Suprapubic skin (tissue), 3 donors: ENCODE measurements around the gene CD4.

Experiments
- POLR2AphosphoS5 ChIP-seq, 3 donors: sonication (generic); formaldehyde crosslinking; IDR thresholded peaks; one replicate each; pipeline ENCODE4 v1.6.1; 2017; ENCODE audit warnings: antibody characterized with exemption in 3 of 3
- TF ChIP-seq, protein P1 (sequence below), 2 donors: fragments of 200-600 bp in 1 of 2; fragments of 450-650 bp in 1 of 2; sonication (generic) in 1 of 2; IDR thresholded peaks; one replicate each; pipeline ENCODE4 v1.5.1; 2016 to 2019; ENCODE audit warnings: antibody characterized with exemption in 2 of 2, mild to moderate bottlenecking in 1 of 2, moderate library complexity in 1 of 2

DNA sequence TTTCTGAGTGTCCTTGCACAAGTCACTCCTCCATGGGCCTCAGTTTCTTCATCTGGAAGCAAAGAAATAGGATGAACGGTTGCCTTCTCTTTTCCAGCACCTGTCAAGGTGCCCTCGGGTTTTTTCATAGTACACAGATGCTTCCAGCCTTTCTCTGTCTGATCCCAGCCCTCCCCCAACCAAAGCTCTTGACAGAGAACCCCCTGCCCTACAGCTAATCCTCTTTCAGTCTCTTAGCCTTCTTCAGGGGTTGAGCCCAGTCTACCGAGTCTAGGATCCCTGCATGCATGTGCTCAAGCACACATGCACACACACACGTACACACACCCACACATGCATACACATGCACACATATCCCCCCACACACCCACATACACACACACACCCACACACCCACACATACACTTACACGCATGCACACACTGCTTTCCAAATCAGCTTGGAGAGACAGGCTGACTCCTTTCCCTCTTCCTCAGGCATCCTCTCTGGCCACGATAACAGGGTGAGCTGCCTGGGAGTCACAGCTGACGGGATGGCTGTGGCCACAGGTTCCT lies 57.1 kb downstream of the CD4 start:
- TF ChIP-seq, protein P1, sequence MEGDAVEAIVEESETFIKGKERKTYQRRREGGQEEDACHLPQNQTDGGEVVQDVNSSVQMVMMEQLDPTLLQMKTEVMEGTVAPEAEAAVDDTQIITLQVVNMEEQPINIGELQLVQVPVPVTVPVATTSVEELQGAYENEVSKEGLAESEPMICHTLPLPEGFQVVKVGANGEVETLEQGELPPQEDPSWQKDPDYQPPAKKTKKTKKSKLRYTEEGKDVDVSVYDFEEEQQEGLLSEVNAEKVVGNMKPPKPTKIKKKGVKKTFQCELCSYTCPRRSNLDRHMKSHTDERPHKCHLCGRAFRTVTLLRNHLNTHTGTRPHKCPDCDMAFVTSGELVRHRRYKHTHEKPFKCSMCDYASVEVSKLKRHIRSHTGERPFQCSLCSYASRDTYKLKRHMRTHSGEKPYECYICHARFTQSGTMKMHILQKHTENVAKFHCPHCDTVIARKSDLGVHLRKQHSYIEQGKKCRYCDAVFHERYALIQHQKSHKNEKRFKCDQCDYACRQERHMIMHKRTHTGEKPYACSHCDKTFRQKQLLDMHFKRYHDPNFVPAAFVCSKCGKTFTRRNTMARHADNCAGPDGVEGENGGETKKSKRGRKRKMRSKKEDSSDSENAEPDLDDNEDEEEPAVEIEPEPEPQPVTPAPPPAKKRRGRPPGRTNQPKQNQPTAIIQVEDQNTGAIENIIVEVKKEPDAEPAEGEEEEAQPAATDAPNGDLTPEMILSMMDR (IDR thresholded peaks at IDR 0.05): no peak
- no peak for TF ChIP-seq POLR2AphosphoS5 (IDR thresholded peaks at IDR 0.05)
